GM12801 (cell line): ENCODE data around the gene CRTC1.

Experiments
- CTCF ChIP-seq: IDR thresholded peaks from one replicate; pipeline ENCODE4 v1.5.1; 2011; ENCODE audit warnings: control low read depth; ENCODE audit not compliant: insufficient read length; ENCODE audit errors: extremely low read depth

CRTC1 gene

GRCh38 chr19:18700501-18701249 lies 17.2 kb downstream of the CRTC1 start:
- TF ChIP-seq CTCF = no peak

DNA sequence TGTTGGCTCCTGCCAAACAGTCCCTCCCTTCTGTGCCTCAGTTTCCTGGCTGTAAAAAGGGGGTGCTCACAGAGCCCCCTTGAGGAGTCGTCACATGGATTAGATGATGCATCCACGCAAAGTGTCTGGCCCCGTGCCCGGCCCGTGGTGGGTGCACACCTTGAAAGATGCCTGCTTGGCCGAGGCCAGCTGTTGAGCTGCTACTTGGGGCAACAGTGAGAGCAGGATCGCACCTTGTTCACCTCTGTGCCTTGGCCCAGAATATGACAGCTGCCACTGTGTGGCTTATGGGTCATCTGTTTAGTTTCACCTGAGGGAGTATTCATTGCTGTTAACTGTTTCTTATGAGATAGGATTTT lies 17.7 kb downstream of the CRTC1 start:
- TF ChIP-seq CTCF = no peak

GRCh38 chr19:18704054-18704453 lies 20.6 kb downstream of the CRTC1 start:
- TF ChIP-seq CTCF = no peak

DNA sequence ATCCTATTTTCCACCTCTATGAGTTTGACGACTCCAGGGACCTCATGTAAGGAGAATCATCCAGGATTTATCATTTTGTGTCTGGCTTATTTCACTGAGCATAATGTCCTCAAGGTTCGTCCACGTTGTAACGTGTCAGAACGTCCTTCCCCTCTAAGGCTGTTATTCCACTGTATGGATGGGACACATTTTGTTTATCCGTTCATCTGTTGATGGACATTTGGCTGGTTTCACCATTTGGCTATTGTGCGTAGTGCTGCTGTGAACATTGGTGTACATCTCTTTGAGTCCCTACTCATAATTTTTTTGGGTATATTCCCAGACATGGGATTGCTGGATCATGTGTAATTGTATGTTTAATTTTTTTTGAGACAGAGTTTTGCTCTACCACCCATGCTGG lies 21.5 kb downstream of the CRTC1 start:
- no peak for TF ChIP-seq CTCF

- no peak for TF ChIP-seq CTCF
These were observed 25.2 kb downstream of the CRTC1 start for GRCh38 chr19:18708452-18709231.

DNA sequence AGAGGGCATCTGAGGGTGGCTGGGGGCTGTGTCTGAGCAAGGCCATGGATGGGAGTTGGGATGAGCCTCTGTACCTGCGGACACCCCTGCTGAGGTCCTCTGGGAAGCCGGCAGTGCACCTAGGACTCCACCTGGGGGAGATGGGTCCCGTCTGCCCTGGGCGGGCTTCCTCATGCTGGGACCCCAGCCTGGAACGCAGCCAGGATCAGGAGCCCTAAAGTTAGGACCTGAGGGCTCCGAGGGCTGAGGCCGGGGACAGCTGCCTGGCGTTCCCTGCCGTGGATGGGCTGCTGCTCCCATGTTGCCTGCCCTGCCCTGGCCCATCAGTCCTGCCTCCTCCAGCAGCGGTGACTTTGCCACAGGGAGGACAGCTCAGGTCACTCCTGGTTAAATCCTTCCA lies 26.1 kb downstream of the CRTC1 start:
- TF ChIP-seq CTCF = no peak

DNA sequence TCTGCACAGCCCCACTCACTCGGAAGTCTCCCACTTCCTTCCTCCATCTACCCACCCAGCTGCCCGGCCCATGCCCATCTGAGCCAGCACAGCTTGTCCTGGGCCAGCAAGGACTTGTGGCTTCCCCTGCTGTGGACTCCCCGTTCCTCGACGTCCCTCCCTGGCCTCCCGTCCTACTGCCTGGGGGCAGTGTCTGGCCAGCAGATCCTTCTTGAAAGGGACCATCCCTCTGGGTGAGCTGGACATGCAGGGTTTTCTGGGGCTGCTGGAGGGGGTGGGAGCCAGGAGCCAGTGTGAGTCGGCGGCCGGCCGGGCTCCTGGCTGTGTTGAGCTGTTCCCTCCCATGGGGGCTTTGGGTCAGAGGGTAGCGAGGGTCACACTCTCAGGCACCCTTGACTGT lies 26.7 kb downstream of the CRTC1 start:
- TF ChIP-seq CTCF = no peak
